Keratinocyte (primary cell): ENCODE measurements around the gene TVP23C. TPM values are rescaled to one million over a fixed set of nuclear protein-coding genes. Genes with fewer than 3 reads are reported as not detected.
A peak's percentile ranks its signal among the peaks of the same experiment; 100 is the strongest.

Experiments used
- DNase-seq: peaks from one replicate; pipeline ENCODE4 v3.0.0-alpha.2; 2011; ENCODE audit warnings: low read depth, missing footprints, low spot score
- FAIRE-seq: peaks from 2 replicates; lab custom pipeline; 2011; peaks lifted over from hg19 to GRCh38; lab: Jason Lieb, UNC
- H2AFZ ChIP-seq: 2 replicates; pipeline ENCODE4 v1.6.0; 2012; ENCODE audit warnings: low read length, control low read depth, inconsistent platforms; ENCODE audit not compliant: control insufficient read depth
- H3K27ac ChIP-seq: 2 replicates; pipeline ENCODE4 v1.5.1; 2011; ENCODE audit warnings: low read length; ENCODE audit not compliant: control insufficient read depth, insufficient read depth
- H3K27me3 ChIP-seq: 3 replicates; pipeline ENCODE4 v1.6.0; 2011; ENCODE audit warnings: low read length; ENCODE audit not compliant: control insufficient read depth, insufficient read depth; ENCODE audit errors: extremely low read depth
- H3K36me3 ChIP-seq, 2 experiments: 2 replicates in 1 of 2; 3 replicates in 1 of 2; pipeline ENCODE4 v1.5.1; 2011; ENCODE audit warnings: low read length in 2 of 2, mild to moderate bottlenecking in 1 of 2; ENCODE audit not compliant: control insufficient read depth in 2 of 2, insufficient read depth in 2 of 2; ENCODE audit errors: extremely low read depth in 1 of 2
- H3K4me1 ChIP-seq: 3 replicates; pipeline ENCODE4 v1.5.1; 2011; ENCODE audit warnings: low read length; ENCODE audit not compliant: control insufficient read depth, insufficient read depth; ENCODE audit errors: extremely low read depth
- H3K4me2 ChIP-seq: 3 replicates; pipeline ENCODE4 v1.6.0; 2011; ENCODE audit warnings: low read depth, low read length; ENCODE audit not compliant: control insufficient read depth, insufficient read depth; ENCODE audit errors: extremely low read depth
- H3K4me3 ChIP-seq, 3 experiments: fragments of 200-600 bp in 1 of 3; sonication (generic) in 1 of 3; 2 replicates in 2 of 3; 3 replicates in 1 of 3; pipeline ENCODE4 v1.5.1; 2011 to 2016; ENCODE audit warnings: low read length in 3 of 3, mild to moderate bottlenecking in 3 of 3, control low read depth in 2 of 3, inconsistent platforms in 1 of 3, low read depth in 1 of 3, mixed read lengths in 1 of 3, mixed run types in 1 of 3, moderate library complexity in 1 of 3; ENCODE audit not compliant: control insufficient read depth in 2 of 3, insufficient read depth in 2 of 3; ENCODE audit errors: extremely low read depth in 1 of 3
- H3K79me2 ChIP-seq: 2 replicates; pipeline ENCODE4 v1.6.0; 2012; ENCODE audit warnings: low read length; ENCODE audit not compliant: control insufficient read depth, insufficient read depth
- H3K9ac ChIP-seq: 3 replicates; pipeline ENCODE4 v1.6.0; 2011; ENCODE audit warnings: low read length; ENCODE audit not compliant: control insufficient read depth, insufficient read depth; ENCODE audit errors: extremely low read depth
- H3K9me1 ChIP-seq: 3 replicates; pipeline ENCODE4 v1.6.0; 2011; ENCODE audit warnings: low read length; ENCODE audit not compliant: control insufficient read depth, insufficient read depth; ENCODE audit errors: extremely low read depth
- H3K9me3 ChIP-seq: 2 replicates; pipeline ENCODE4 v1.5.1; 2012; ENCODE audit warnings: low read depth, low read length; ENCODE audit not compliant: control insufficient read depth
- H4K20me1 ChIP-seq: 3 replicates; pipeline ENCODE4 v1.6.0; 2011; ENCODE audit warnings: low read length; ENCODE audit not compliant: control insufficient read depth, insufficient read depth; ENCODE audit errors: extremely low read depth
- EZH2 ChIP-seq: IDR thresholded peaks from one replicate; pipeline ENCODE4 v1.6.1; 2012; ENCODE audit warnings: inconsistent platforms, mild to moderate bottlenecking, low read length, moderate library complexity
- dilution Hi-C: fragments of 300-500 bp; cut with MboI; formaldehyde crosslinking; loops from one replicate; pipeline ENCODE4 v1.7.0; 2020; ENCODE audit warnings: low sequenced_read_pairs; ENCODE audit not compliant: extremely low pct_ligation_motif_present
- polyA plus RNA-seq, 5 experiments: library from polyadenylated mRNA; depleted of rRNA in 3 of 5; stranded (reverse) in 3 of 5; stranded (forward) in 1 of 5; unstranded in 1 of 5; fragments of >200 nt; gene quantifications; 1 replicate in 1 of 5; 2 replicates in 3 of 5; 3 replicates in 1 of 5; pipeline versions ENCODE4 v1.2.1 to v1.2.3, GENCODE V29; 2011 to 2012; ENCODE audit warnings: missing spikeins in 2 of 5, low read depth in 1 of 5, low replicate concordance in 1 of 5
- TF ChIP-seq, protein P1 (sequence below), 3 experiments: IDR thresholded peaks in 1 of 3; conservative IDR thresholded peaks in 1 of 3; optimal IDR thresholded peaks in 1 of 3; 2 replicates in 2 of 3; 3 replicates in 1 of 3; pipeline versions ENCODE3 to v1.5.1; 2011; ENCODE audit warnings: low read length in 3 of 3, mild to moderate bottlenecking in 3 of 3, moderate library complexity in 2 of 3, control low read depth in 1 of 3, inconsistent platforms in 1 of 3; ENCODE audit not compliant: insufficient read depth in 2 of 3; ENCODE audit errors: extremely low read depth in 1 of 3

Gene TVP23C
- polyA plus RNA-seq, 1 donor (not counting 4 experiments of a cell fraction or from before 2014, with no cell fraction given), result 5.7 TPM

DNA sequence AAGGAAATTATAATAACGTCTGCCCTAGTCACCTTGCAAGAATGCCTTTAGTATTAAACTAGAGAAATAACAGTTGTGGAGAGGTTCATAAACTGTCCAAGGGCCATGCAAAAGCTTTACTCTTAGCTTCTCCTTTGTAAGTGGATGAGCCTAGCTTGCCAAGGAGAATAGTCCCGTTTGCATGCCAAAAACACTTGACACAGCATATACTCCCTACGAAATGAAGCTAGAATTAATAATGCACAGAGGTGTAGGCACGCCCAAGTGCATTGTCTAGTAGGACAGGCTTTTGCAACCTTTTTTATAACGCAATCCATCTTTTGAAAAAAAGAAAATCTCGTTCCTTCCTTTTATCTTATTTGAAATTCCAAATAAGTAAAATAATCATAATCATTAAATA is 83.1 kb downstream of the TVP23C start:
- Histone ChIP-seq H3K36me3 (peaks cover 0 to 2% of the 10 kb centered on the region in 2 experiments), H2AFZ (no peak overlapping the region), H3K9me3 (no peaks in the 10 kb centered on the region), H3K4me2 (no peak overlapping the region), H3K27ac (no peak overlapping the region), H4K20me1 (no peaks in the 10 kb centered on the region), H3K9me1 (no peaks in the 10 kb centered on the region), H3K4me3 (no peak overlapping the region), H3K9ac (no peak overlapping the region), H3K4me1 (peaks cover 6% of the 10 kb centered on the region), H3K79me2 (no peaks in the 10 kb centered on the region), H3K27me3 (no peaks in the 10 kb centered on the region)
- DNase-seq (no peak), FAIRE-seq (no peak)
- dilution Hi-C loops, result no loop called here
- no peak for TF ChIP-seq EZH2
- TF ChIP-seq, protein P1, sequence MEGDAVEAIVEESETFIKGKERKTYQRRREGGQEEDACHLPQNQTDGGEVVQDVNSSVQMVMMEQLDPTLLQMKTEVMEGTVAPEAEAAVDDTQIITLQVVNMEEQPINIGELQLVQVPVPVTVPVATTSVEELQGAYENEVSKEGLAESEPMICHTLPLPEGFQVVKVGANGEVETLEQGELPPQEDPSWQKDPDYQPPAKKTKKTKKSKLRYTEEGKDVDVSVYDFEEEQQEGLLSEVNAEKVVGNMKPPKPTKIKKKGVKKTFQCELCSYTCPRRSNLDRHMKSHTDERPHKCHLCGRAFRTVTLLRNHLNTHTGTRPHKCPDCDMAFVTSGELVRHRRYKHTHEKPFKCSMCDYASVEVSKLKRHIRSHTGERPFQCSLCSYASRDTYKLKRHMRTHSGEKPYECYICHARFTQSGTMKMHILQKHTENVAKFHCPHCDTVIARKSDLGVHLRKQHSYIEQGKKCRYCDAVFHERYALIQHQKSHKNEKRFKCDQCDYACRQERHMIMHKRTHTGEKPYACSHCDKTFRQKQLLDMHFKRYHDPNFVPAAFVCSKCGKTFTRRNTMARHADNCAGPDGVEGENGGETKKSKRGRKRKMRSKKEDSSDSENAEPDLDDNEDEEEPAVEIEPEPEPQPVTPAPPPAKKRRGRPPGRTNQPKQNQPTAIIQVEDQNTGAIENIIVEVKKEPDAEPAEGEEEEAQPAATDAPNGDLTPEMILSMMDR (optimal IDR thresholded peaks at IDR 0.05 in 1 of 3, IDR thresholded peaks at IDR 0.05 in 1 of 3, conservative IDR thresholded peaks at IDR 0.05 in 1 of 3; ENCODE audit: extremely low read depth in 1 of 3, insufficient read depth in 2 of 3, low read length in 3 of 3), result no peak

GRCh38 chr17:15479703-15480102 is 83.6 kb downstream of the TVP23C start:
- H3K9me1 ChIP-seq, result no peaks in the 10 kb centered on the region
- no peak overlapping the region for H3K9ac ChIP-seq
- no peak overlapping the region for H3K4me3 ChIP-seq
- no peak overlapping the region for H2AFZ ChIP-seq
- dilution Hi-C loops, result no loop called here
- TF ChIP-seq, protein P1 (optimal IDR thresholded peaks at IDR 0.05 in 1 of 3, IDR thresholded peaks at IDR 0.05 in 1 of 3, conservative IDR thresholded peaks at IDR 0.05 in 1 of 3; ENCODE audit: extremely low read depth in 1 of 3, insufficient read depth in 2 of 3, low read length in 3 of 3), result no peak
- no peak for TF ChIP-seq EZH2
- peak; percentile 20 for FAIRE-seq
- H3K36me3 ChIP-seq, result peaks cover 0 to 2% of the 10 kb centered on the region in 2 experiments
- DNase-seq, result no peak
- H3K27ac ChIP-seq, result no peak overlapping the region
- H4K20me1 ChIP-seq, result no peaks in the 10 kb centered on the region
- no peaks in the 10 kb centered on the region for H3K79me2 ChIP-seq
- no peak overlapping the region for H3K4me2 ChIP-seq
- H3K9me3 ChIP-seq, result no peaks in the 10 kb centered on the region
- H3K4me1 ChIP-seq, result peaks cover 6% of the 10 kb centered on the region
- H3K27me3 ChIP-seq, result no peaks in the 10 kb centered on the region
